HepG2 (cell line): ENCODE results near the gene MVK.

ENCODE experiments used
- CREB1 ChIP-seq, 2 experiments: fragments of 450-650 bp in 1 of 2; IDR thresholded peaks; 2 replicates each; pipeline ENCODE4 v1.6.1; 2016 to 2017; ENCODE audit warnings: control low read depth in 1 of 2, mild to moderate bottlenecking in 1 of 2, missing compliant biosample characterization in 1 of 2, missing genetic modification characterization in 1 of 2
- HIVEP1 ChIP-seq: sonication (generic); formaldehyde crosslinking; IDR thresholded peaks from 2 replicates; pipeline ENCODE4 v1.4.0; 2020; ENCODE audit warnings: mild to moderate bottlenecking, missing genetic modification reagents
- MAX ChIP-seq: IDR thresholded peaks from 2 replicates; pipeline ENCODE4 v1.6.1; 2012; ENCODE audit warnings: inconsistent platforms
- PHF8 ChIP-seq: sonication (generic); formaldehyde crosslinking; IDR thresholded peaks from 2 replicates; pipeline ENCODE4 v1.5.0; 2020; ENCODE audit warnings: missing genetic modification reagents
- POLR2A ChIP-seq, 2 experiments: IDR thresholded peaks; 2 replicates each; pipeline ENCODE4 v1.6.1; 2011; ENCODE audit warnings: low read depth in 2 of 2, low read length in 2 of 2, mild to moderate bottlenecking in 1 of 2, moderate library complexity in 1 of 2; ENCODE audit not compliant: insufficient read depth in 1 of 2
- RBAK ChIP-seq: sonication (generic); formaldehyde crosslinking; IDR thresholded peaks from 2 replicates; pipeline ENCODE4 v1.5.1; 2020; ENCODE audit warnings: mild to moderate bottlenecking, missing genetic modification reagents
- SP1 ChIP-seq, 2 experiments: fragments of 450-650 bp in 1 of 2; sonication (generic) in 1 of 2; formaldehyde crosslinking in 1 of 2; IDR thresholded peaks; 2 replicates each; pipeline versions ENCODE4 v1.4.0 to v1.6.1; 2016 to 2020; ENCODE audit warnings: missing genetic modification reagents in 1 of 2
- TEAD2 ChIP-seq: sonication (generic); formaldehyde crosslinking; IDR thresholded peaks from 2 replicates; pipeline ENCODE4 v1.9.0; 2021; ENCODE audit warnings: missing genetic modification reagents
- THRA ChIP-seq: sonication (generic); formaldehyde crosslinking; IDR thresholded peaks from 2 replicates; pipeline ENCODE4 v1.4.0; 2020; ENCODE audit warnings: missing genetic modification reagents, borderline replicate concordance
- ZNF10 ChIP-seq: sonication (generic); formaldehyde crosslinking; IDR thresholded peaks from 2 replicates; pipeline ENCODE4 v1.4.0; 2020; ENCODE audit warnings: mild to moderate bottlenecking, low read depth, missing genetic modification reagents, borderline replicate concordance
- ZNF556 ChIP-seq: sonication (generic); formaldehyde crosslinking; IDR thresholded peaks from 2 replicates; pipeline ENCODE4 v1.4.0; 2020; ENCODE audit warnings: mild to moderate bottlenecking, missing genetic modification reagents, borderline replicate concordance
- ZNF777 ChIP-seq: sonication (generic); formaldehyde crosslinking; IDR thresholded peaks from 2 replicates; pipeline ENCODE4 v1.4.0; 2020; ENCODE audit warnings: missing genetic modification reagents
- ZNF781 ChIP-seq: sonication (generic); formaldehyde crosslinking; IDR thresholded peaks from 2 replicates; pipeline ENCODE4 v1.5.1; 2020; ENCODE audit warnings: borderline replicate concordance, mild to moderate bottlenecking, missing genetic modification reagents; ENCODE audit errors: not compliant biosample characterization

GRCh38 chr12:109639151-109639872 is 65.7 kb downstream of the MVK start:
- no peak for TF ChIP-seq PHF8 (CRISPR knock-in tag)
- no peak for TF ChIP-seq MAX
- TF ChIP-seq HIVEP1 (CRISPR knock-in tag): no peak
- TF ChIP-seq SP1 (IDR thresholded peaks at IDR 0.05): no peak
- TF ChIP-seq SP1 (CRISPR knock-in tag; IDR thresholded peaks at IDR 0.05): no peak
- TF ChIP-seq ZNF556 (CRISPR knock-in tag): no peak
- no peak for TF ChIP-seq ZNF10 (CRISPR knock-in tag)
- TF ChIP-seq RBAK: no peak
- no peak for TF ChIP-seq THRA (CRISPR knock-in tag)
- TF ChIP-seq POLR2A (IDR thresholded peaks at IDR 0.05; ENCODE audit: insufficient read depth in 1 of 2, low read depth in 2 of 2, low read length in 2 of 2): no peak
- no peak for TF ChIP-seq ZNF777 (CRISPR knock-in tag)
- no peak for TF ChIP-seq TEAD2 (CRISPR knock-in tag)
- no peak for TF ChIP-seq ZNF781 (CRISPR knock-in tag)
- TF ChIP-seq CREB1 (IDR thresholded peaks at IDR 0.05): no peak
- no peak for TF ChIP-seq CREB1 (CRISPR knock-in tag; IDR thresholded peaks at IDR 0.05)
